DOHH2 (cell line): ENCODE results near the gene DCAF4.

Source experiments
- H3F3A ChIP-seq: fragments of 200-600 bp; sonication (generic), shearing (Covaris generic); 2 replicates; pipeline ENCODE4 v1.6.0; 2016; ENCODE audit warnings: antibody characterized with exemption, mild to moderate bottlenecking; ENCODE audit not compliant: control insufficient read depth, insufficient read depth
- H3K27ac ChIP-seq: fragments of 200-600 bp; sonication (generic); 2 replicates; pipeline ENCODE4 v1.5.1; 2014; ENCODE audit warnings: low read depth, mild to moderate bottlenecking, low read length, moderate library complexity
- H3K27me3 ChIP-seq: fragments of 200-600 bp; sonication (generic); 2 replicates; pipeline ENCODE4 v1.6.1; 2014; ENCODE audit warnings: mild to moderate bottlenecking, low read length, mixed read lengths; ENCODE audit not compliant: control insufficient read depth
- H3K36me3 ChIP-seq: fragments of 200-600 bp; sonication (generic); 2 replicates; pipeline ENCODE4 v1.6.1; 2014; ENCODE audit warnings: mild to moderate bottlenecking, low read length, moderate library complexity, mixed read lengths; ENCODE audit not compliant: control insufficient read depth
- H3K4me1 ChIP-seq: fragments of 200-600 bp; sonication (generic); 2 replicates; pipeline ENCODE4 v1.6.1; 2014; ENCODE audit warnings: mild to moderate bottlenecking, low read length, mixed read lengths; ENCODE audit not compliant: control insufficient read depth
- H3K4me2 ChIP-seq: fragments of 200-600 bp; sonication (generic); 2 replicates; pipeline ENCODE4 v1.6.0; 2014; ENCODE audit warnings: mild to moderate bottlenecking, low read length, moderate library complexity
- H3K4me3 ChIP-seq: fragments of 200-600 bp; sonication (generic); 2 replicates; pipeline ENCODE4 v1.5.1; 2014; ENCODE audit warnings: mild to moderate bottlenecking, low read length, mixed read lengths
- H3K79me2 ChIP-seq: fragments of 200-600 bp; sonication (generic); 2 replicates; pipeline ENCODE4 v1.6.1; 2014; ENCODE audit warnings: mild to moderate bottlenecking, low read length, mixed read lengths; ENCODE audit not compliant: control insufficient read depth
- H3K9me2 ChIP-seq: fragments of 200-600 bp; sonication (generic); replicated peaks from 2 replicates; pipeline ENCODE4 v1.6.1; 2014; ENCODE audit warnings: mild to moderate bottlenecking, low read length, mixed read lengths; ENCODE audit not compliant: control insufficient read depth
- H3K9me3 ChIP-seq: fragments of 200-600 bp; sonication (generic); 2 replicates; pipeline ENCODE4 v1.6.1; 2014; ENCODE audit warnings: antibody characterized with exemption, low read length, mixed read lengths; ENCODE audit not compliant: control insufficient read depth, insufficient read depth
- H4K20me1 ChIP-seq: fragments of 200-600 bp; sonication (generic); 2 replicates; pipeline ENCODE4 v1.6.0; 2014; ENCODE audit warnings: low read depth, mild to moderate bottlenecking, antibody characterized with exemption, low read length, moderate library complexity; ENCODE audit not compliant: control insufficient read depth, insufficient read depth
- EZH2phosphoT487 ChIP-seq: fragments of 200-600 bp; sonication (generic); IDR thresholded peaks from 2 replicates; pipeline ENCODE4 v1.6.1; 2017; ENCODE audit warnings: borderline replicate concordance, mild to moderate bottlenecking, antibody characterized with exemption, low read length, moderate library complexity, mixed read lengths
- TF ChIP-seq, protein P1 (sequence below): fragments of 200-600 bp; sonication (generic); IDR thresholded peaks from one replicate; pipeline ENCODE4 v1.5.1; 2014; ENCODE audit warnings: antibody characterized with exemption, mild to moderate bottlenecking, low read depth, low read length; ENCODE audit not compliant: poor library complexity, severe bottlenecking

DCAF4 gene

DNA sequence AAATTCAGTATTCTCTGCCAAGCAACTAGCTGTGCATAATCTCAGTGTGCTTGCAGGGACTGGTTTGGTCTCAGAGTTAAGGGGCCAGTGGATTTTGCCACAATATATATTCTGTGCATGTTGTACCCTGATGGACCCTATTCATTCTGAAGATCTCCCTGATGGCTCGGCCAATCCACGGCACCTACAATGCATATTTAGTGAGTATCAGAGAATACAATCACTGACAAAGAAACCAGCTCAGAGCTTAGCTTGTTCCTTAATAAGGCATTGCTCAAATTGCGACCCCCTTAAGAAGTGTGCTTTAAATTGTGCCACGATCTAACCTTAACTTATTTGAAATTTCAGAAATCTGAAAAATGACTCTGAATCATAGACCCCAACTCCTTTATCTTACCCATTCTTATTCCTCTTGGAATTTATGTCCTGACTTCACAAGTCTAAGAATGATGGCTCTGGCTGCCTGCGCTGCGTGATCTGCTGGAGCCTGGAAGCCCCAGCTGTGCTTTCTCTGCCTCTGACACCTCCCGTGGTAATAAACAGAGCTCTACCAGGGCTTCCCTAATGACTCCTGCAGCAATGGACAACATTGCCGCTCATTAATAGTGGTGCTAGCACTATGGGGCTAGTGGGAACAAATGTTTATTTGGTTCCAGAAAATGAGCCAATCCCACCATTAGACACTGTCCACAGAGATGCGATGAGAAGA lies 9.0 kb upstream of the DCAF4 start:
- H3K4me1 ChIP-seq, result no peaks in the 10 kb centered on the region
- no peak overlapping the region for H3K27ac ChIP-seq
- no peak for TF ChIP-seq EZH2phosphoT487
- TF ChIP-seq, protein P1, sequence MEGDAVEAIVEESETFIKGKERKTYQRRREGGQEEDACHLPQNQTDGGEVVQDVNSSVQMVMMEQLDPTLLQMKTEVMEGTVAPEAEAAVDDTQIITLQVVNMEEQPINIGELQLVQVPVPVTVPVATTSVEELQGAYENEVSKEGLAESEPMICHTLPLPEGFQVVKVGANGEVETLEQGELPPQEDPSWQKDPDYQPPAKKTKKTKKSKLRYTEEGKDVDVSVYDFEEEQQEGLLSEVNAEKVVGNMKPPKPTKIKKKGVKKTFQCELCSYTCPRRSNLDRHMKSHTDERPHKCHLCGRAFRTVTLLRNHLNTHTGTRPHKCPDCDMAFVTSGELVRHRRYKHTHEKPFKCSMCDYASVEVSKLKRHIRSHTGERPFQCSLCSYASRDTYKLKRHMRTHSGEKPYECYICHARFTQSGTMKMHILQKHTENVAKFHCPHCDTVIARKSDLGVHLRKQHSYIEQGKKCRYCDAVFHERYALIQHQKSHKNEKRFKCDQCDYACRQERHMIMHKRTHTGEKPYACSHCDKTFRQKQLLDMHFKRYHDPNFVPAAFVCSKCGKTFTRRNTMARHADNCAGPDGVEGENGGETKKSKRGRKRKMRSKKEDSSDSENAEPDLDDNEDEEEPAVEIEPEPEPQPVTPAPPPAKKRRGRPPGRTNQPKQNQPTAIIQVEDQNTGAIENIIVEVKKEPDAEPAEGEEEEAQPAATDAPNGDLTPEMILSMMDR, result no peak
- H3F3A ChIP-seq, result no peaks in the 10 kb centered on the region
- H4K20me1 ChIP-seq, result no peaks in the 10 kb centered on the region
- no peak overlapping the region for H3K4me3 ChIP-seq
- peaks cover 34% of the 10 kb centered on the region for H3K27me3 ChIP-seq
- H3K9me2 ChIP-seq, result no peaks in the 10 kb centered on the region
- no peaks in the 10 kb centered on the region for H3K9me3 ChIP-seq
- no peak overlapping the region for H3K4me2 ChIP-seq
- no peaks in the 10 kb centered on the region for H3K79me2 ChIP-seq
- H3K36me3 ChIP-seq, result no peaks in the 10 kb centered on the region

DNA sequence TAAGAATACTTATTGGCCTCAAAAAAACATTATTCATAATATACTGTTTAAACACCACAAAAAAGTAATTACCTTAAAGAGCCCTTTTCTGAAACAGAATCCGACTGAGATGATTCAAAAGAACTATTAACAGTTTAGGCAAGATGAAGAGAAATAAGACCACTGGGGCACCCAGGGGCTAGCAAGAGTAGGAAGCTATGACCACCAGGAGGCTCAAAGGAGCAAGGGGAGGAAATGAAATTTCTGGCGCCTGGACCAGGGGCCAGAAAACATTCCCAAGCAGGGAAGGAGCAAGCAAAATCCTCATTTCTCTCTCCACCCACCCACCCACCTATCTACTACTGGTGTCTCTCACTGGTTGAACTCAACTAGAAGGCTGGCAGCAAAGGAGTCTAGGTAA lies 6.3 kb upstream of the DCAF4 start:
- H3K9me3 ChIP-seq, result no peaks in the 10 kb centered on the region
- no peaks in the 10 kb centered on the region for H3K9me2 ChIP-seq
- no peaks in the 10 kb centered on the region for H3K4me1 ChIP-seq
- peaks cover 31% of the 10 kb centered on the region for H3K27me3 ChIP-seq
- H3K27ac ChIP-seq, result no peak overlapping the region
- no peaks in the 10 kb centered on the region for H3K79me2 ChIP-seq
- H3K36me3 ChIP-seq, result no peaks in the 10 kb centered on the region
- no peak overlapping the region for H3K4me3 ChIP-seq
- no peaks in the 10 kb centered on the region for H4K20me1 ChIP-seq
- no peak overlapping the region for H3K4me2 ChIP-seq
- H3F3A ChIP-seq, result no peaks in the 10 kb centered on the region
- no peak for TF ChIP-seq EZH2phosphoT487
- TF ChIP-seq, protein P1, result no peak

DNA sequence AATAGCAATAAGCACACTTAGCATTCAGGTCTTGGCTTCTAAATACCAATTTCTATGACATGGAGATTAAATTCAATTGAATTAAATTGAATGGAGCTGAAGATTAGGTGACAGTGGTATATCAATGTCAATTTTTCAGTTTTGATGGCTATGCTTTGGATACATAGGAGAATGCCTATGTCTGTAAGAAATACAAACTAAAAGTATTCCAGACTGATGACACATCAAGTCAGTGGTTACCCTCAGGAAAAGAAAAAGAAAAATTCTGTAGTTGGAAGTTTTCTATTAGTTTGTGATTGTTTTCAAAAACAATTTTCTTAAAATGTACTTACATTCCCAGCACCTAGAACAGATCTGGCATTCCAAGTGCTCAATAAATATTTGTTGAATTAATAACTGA lies 4.9 kb upstream of the DCAF4 start:
- Histone ChIP-seq H3K4me2 (no peak overlapping the region), H3K79me2 (no peaks in the 10 kb centered on the region), H3K9me2 (no peaks in the 10 kb centered on the region), H3K27me3 (peaks cover 31% of the 10 kb centered on the region), H3K4me1 (peaks cover 6% of the 10 kb centered on the region), H3K9me3 (no peaks in the 10 kb centered on the region), H3K27ac (no peak overlapping the region), H3K36me3 (no peaks in the 10 kb centered on the region), H4K20me1 (no peaks in the 10 kb centered on the region), H3K4me3 (no peak overlapping the region), H3F3A (no peaks in the 10 kb centered on the region)
- TF ChIP-seq, protein P1, result no peak
- no peak for TF ChIP-seq EZH2phosphoT487
